VCaP (cell line): ENCODE data around the gene NUDT21.

ENCODE experiments used
- H3K27ac ChIP-seq: fragments of 450-650 bp; 2 replicates; pipeline ENCODE4 v1.5.1; 2017
- CTCF ChIP-seq: fragments of 450-650 bp; conservative IDR thresholded peaks from 2 replicates; pipeline ENCODE4 v1.5.1; 2017; ENCODE audit warnings: mild to moderate bottlenecking, moderate library complexity

The NUDT21 gene

GRCh38 chr16:56421976-56422669 is 29.0 kb downstream of the NUDT21 start:
- TF ChIP-seq CTCF, result no peak
- peak overlapping the region; percentile 85; the same call in 1 of the 2 replicates for H3K27ac ChIP-seq

- TF ChIP-seq CTCF, result no peak
- H3K27ac ChIP-seq, result no peak overlapping the region
Measured at GRCh38 chr16:56421313-56421712, 29.8 kb downstream of the NUDT21 start.

GRCh38 chr16:56420613-56421012 is 30.5 kb downstream of the NUDT21 start:
- H3K27ac ChIP-seq, result no peak overlapping the region
- no peak for TF ChIP-seq CTCF

GRCh38 chr16:56419740-56420548 is 31.2 kb downstream of the NUDT21 start:
- no peak for TF ChIP-seq CTCF
- no peak overlapping the region for H3K27ac ChIP-seq

GRCh38 chr16:56417138-56417537 is 34.0 kb downstream of the NUDT21 start:
- H3K27ac ChIP-seq, result no peak overlapping the region
- TF ChIP-seq CTCF, result no peak

GRCh38 chr16:56415875-56416274 is 35.3 kb downstream of the NUDT21 start:
- no peak overlapping the region for H3K27ac ChIP-seq
- TF ChIP-seq CTCF, result no peak

GRCh38 chr16:56414366-56414765 is 36.8 kb downstream of the NUDT21 start:
- H3K27ac ChIP-seq, result no peak overlapping the region
- TF ChIP-seq CTCF, result no peak
